ENCODE measurements around the gene LPP. TPM values are rescaled to one million over a fixed set of nuclear protein-coding genes. Genes with fewer than 3 reads are reported as not detected.

Gene LPP
- total and polyA plus RNA-seq, 2 of the 4 experiments (the other 2 are of a cell fraction): 16.0 to 130 TPM

- H3K23ac ChIP-seq (ENCODE audit: low read depth, low read length): peak overlapping the region; percentile 17; the same call in 1 of the 2 replicates
- no TSS peak for BruUV-seq (replicated peaks)
- H3K9me3 ChIP-seq (ENCODE audit: control insufficient read depth, insufficient read depth, low read length): no peaks in the 10 kb centered on the region
- no peak overlapping the region; the same call in 1 of the 2 replicates for H2BK20ac ChIP-seq (ENCODE audit: low read depth, low read length)
- no peak overlapping the region for H2AK9ac ChIP-seq (replicated peaks; ENCODE audit: low read depth, low read length, poor library complexity)
- peaks cover 8% of the 10 kb centered on the region for H3K36me3 ChIP-seq (ENCODE audit: control insufficient read depth, insufficient read depth, low read length)
- no peak overlapping the region for H3K56ac ChIP-seq (ENCODE audit: extremely low read depth, insufficient read depth, low read length)
- peaks cover 14% of the 10 kb centered on the region for H3K4me1 ChIP-seq (ENCODE audit: control insufficient read depth, insufficient read depth, low read length)
- H3K14ac ChIP-seq (replicated peaks; ENCODE audit: low read depth, low read length): no peak overlapping the region
- no peak overlapping the region for H3K4me2 ChIP-seq (ENCODE audit: low read depth, low read length)
- ChIA-PET POLR2A (ENCODE audit: unreplicated experiment) (no interaction called here), CTCF (no interaction called here)
- peaks cover 18% of the 10 kb centered on the region; the same call in 1 of the 2 replicates for H4K20me1 ChIP-seq (ENCODE audit: insufficient read depth, low read length)
- no peak overlapping the region for H2BK5ac ChIP-seq (ENCODE audit: low read depth, low read length, poor library complexity, severe bottlenecking)
- H2BK15ac ChIP-seq (ENCODE audit: low read depth, low read length): no peak overlapping the region
- H4K91ac ChIP-seq (ENCODE audit: insufficient read depth, low read depth, low read length): no peak overlapping the region
- no peak overlapping the region for H3K4me3 ChIP-seq (ENCODE audit: insufficient read depth, low read depth, low read length)
- H3K27me3 ChIP-seq (ENCODE audit: control insufficient read depth, insufficient read depth, low read length): no peaks in the 10 kb centered on the region
- peaks cover 5% of the 10 kb centered on the region; the same call in 1 of the 2 replicates for H3K9me1 ChIP-seq (ENCODE audit: insufficient read depth, low read length)
- TF ChIP-seq SMC3 (IDR thresholded peaks at IDR 0.05; ENCODE audit: low read depth, low read length): no peak
- TF ChIP-seq MXI1 (IDR thresholded peaks at IDR 0.05; ENCODE audit: borderline replicate concordance, low read depth, low read length): no peak
- no peak for TF ChIP-seq USF2 (IDR thresholded peaks at IDR 0.05; ENCODE audit: low read depth, low read length)
- no peak for TF ChIP-seq NFE2L2 (IDR thresholded peaks at IDR 0.05; ENCODE audit: low read depth, low read length)
- no peak for TF ChIP-seq BHLHE40 (IDR thresholded peaks at IDR 0.05; ENCODE audit: low read depth, low read length)
- TF ChIP-seq FOS (IDR thresholded peaks at IDR 0.05; ENCODE audit: low read depth, low read length): no peak
- TF ChIP-seq CEBPB (IDR thresholded peaks at IDR 0.05; ENCODE audit: low read depth, low read length): no peak
- TF ChIP-seq POLR2A (IDR thresholded peaks at IDR 0.05; ENCODE audit: low read depth, low read length): no peak
- no peak for TF ChIP-seq ELK1 (IDR thresholded peaks at IDR 0.05; ENCODE audit: borderline replicate concordance, low read depth, low read length)
- no peak for TF ChIP-seq MAZ (IDR thresholded peaks at IDR 0.05; ENCODE audit: borderline replicate concordance, low read depth, low read length)
- no peak for TF ChIP-seq RCOR1 (IDR thresholded peaks at IDR 0.05; ENCODE audit: insufficient replicate concordance, low read length)
- no peak for TF ChIP-seq RAD21 (IDR thresholded peaks at IDR 0.05; ENCODE audit: low read length)
- TF ChIP-seq CHD1 (IDR thresholded peaks at IDR 0.05; ENCODE audit: low read depth, low read length): no peak
- no peak for ATAC-seq (ENCODE audit: low read depth)
- H3K27ac ChIP-seq (ENCODE audit: insufficient read depth, low read length): no peak overlapping the region
- H3K18ac ChIP-seq (ENCODE audit: low read depth, low read length): no peak overlapping the region
- in situ Hi-C loops (cut with MboI; ENCODE audit: low sequenced_read_pairs): no loop called here
- WGBS, 2 experiments (ENCODE audit: extremely low coverage in 2 of 2, insufficient read length in 1 of 2): no CpG with 5 or more reads among the region's 2 CpGs
- dilution Hi-C loops (cut with HindIII; ENCODE audit: low sequenced_read_pairs, unreplicated experiment): no loop called here
- no peak overlapping the region for H3K4ac ChIP-seq (ENCODE audit: low read depth, low read length)
- no peak overlapping the region for H4K5ac ChIP-seq (ENCODE audit: low read depth, low read length)
- intact Hi-C loops (cut with micrococcal nuclease): no loop called here
- H2AK5ac ChIP-seq (ENCODE audit: low read depth, low read length): no peak overlapping the region
- no peak overlapping the region for H2BK120ac ChIP-seq (ENCODE audit: low read depth, low read length)
- H3K79me1 ChIP-seq (ENCODE audit: low read depth in 1 of 2, low read length in 2 of 2): peaks cover 52 to 75% of the 10 kb centered on the region in 2 experiments
- H3K9ac ChIP-seq (ENCODE audit: low read depth, low read length): no peak overlapping the region
- peak; percentile 31 for DNase-seq
- no peak overlapping the region for H4K8ac ChIP-seq (ENCODE audit: low read depth in 2 of 2, low read length in 2 of 2)
- H2AFZ ChIP-seq (replicated peaks; ENCODE audit: low read length, poor library complexity): no peak overlapping the region
These were observed 284.0 kb downstream of the LPP start for GRCh38 chr3:188437926-188438325.
